ENCODE data around the gene ARNT2. TPM values are rescaled to one million over a fixed set of nuclear protein-coding genes. Genes with fewer than 3 reads are reported as not detected.
"Not testable (repeated sequence)": the region's sequence is repeated elsewhere in the genome, so short reads cannot be mapped to it uniquely, and the experiment has no call there.

ARNT2 gene
- total RNA-seq, 4 donors from 2014 or later, result 1.8 to 5.1 (median 3.6) TPM

GRCh38 chr15:80386151-80386550, 18.0 kb upstream of the ARNT2 start:
- Histone ChIP-seq H3K4me3 (no peak overlapping the region), H3K36me3 (no peaks in the 10 kb centered on the region), H3K4me1 (no peaks in the 10 kb centered on the region), H3K27me3 (peaks cover 5% of the 10 kb centered on the region), H3K9me3 (no peaks in the 10 kb centered on the region), H3K27ac (no peak overlapping the region)
- no peak for TF ChIP-seq POLR2A (IDR thresholded peaks at IDR 0.05)
- no peak for TF ChIP-seq EP300 (IDR thresholded peaks at IDR 0.05)
- no peak for TF ChIP-seq CTCF (IDR thresholded peaks at IDR 0.05)
- TF ChIP-seq POLR2AphosphoS5 (IDR thresholded peaks at IDR 0.05), result no peak
- DNase-seq (ENCODE audit: low spot score in 2 of 2), result no peak
- WGBS, result 88% methylated on average over 1 of the region's 1 CpG

- H3K9me3 ChIP-seq, result no peaks in the 10 kb centered on the region
- peaks cover 5% of the 10 kb centered on the region for H3K27me3 ChIP-seq
- no peak for TF ChIP-seq CTCF (IDR thresholded peaks at IDR 0.05)
- TF ChIP-seq EP300 (IDR thresholded peaks at IDR 0.05), result no peak
- no peak for TF ChIP-seq POLR2AphosphoS5 (IDR thresholded peaks at IDR 0.05)
- no peak for TF ChIP-seq POLR2A (IDR thresholded peaks at IDR 0.05)
- no peak for DNase-seq (ENCODE audit: low spot score in 2 of 2)
- no peak overlapping the region for H3K4me3 ChIP-seq
- H3K27ac ChIP-seq, result no peak overlapping the region
- 84% methylated on average over 3 of the region's 3 CpGs for WGBS
- no peaks in the 10 kb centered on the region for H3K36me3 ChIP-seq
- H3K4me1 ChIP-seq, result no peaks in the 10 kb centered on the region
These were observed 15.9 kb upstream of the ARNT2 start for GRCh38 chr15:80388326-80388725.

- Histone ChIP-seq H3K27me3 (peaks cover 5% of the 10 kb centered on the region), H3K27ac (no peak overlapping the region), H3K4me3 (no peak overlapping the region), H3K9me3 (no peaks in the 10 kb centered on the region), H3K36me3 (no peaks in the 10 kb centered on the region), H3K4me1 (no peaks in the 10 kb centered on the region)
- DNase-seq (ENCODE audit: low spot score in 2 of 2), result no peak
- TF ChIP-seq POLR2A (IDR thresholded peaks at IDR 0.05) (no peak), CTCF (IDR thresholded peaks at IDR 0.05) (no peak), POLR2AphosphoS5 (IDR thresholded peaks at IDR 0.05) (no peak), EP300 (IDR thresholded peaks at IDR 0.05) (no peak)
- WGBS, result 59% methylated on average over 1 of the region's 1 CpG
These were observed 14.8 kb upstream of the ARNT2 start for GRCh38 chr15:80389370-80389769.

GRCh38 chr15:80390942-80391341, 13.2 kb upstream of the ARNT2 start:
- H3K27me3 ChIP-seq, result peaks cover 13% of the 10 kb centered on the region
- not testable (repeated sequence) for H3K9me3 ChIP-seq; H3K36me3 ChIP-seq; H3K27ac ChIP-seq; H3K4me1 ChIP-seq; H3K4me3 ChIP-seq; DNase-seq (ENCODE audit: low spot score in 2 of 2)
- WGBS, result 100% methylated on average over 1 of the region's 1 CpG

GRCh38 chr15:80395616-80396015, 8.6 kb upstream of the ARNT2 start:
- Histone ChIP-seq H3K27ac (no peak overlapping the region), H3K4me1 (no peaks in the 10 kb centered on the region), H3K36me3 (no peaks in the 10 kb centered on the region), H3K27me3 (peaks cover 30% of the 10 kb centered on the region), H3K4me3 (no peak overlapping the region), H3K9me3 (no peaks in the 10 kb centered on the region)
- TF ChIP-seq CTCF (IDR thresholded peaks at IDR 0.05) (no peak), POLR2A (IDR thresholded peaks at IDR 0.05) (no peak), POLR2AphosphoS5 (IDR thresholded peaks at IDR 0.05) (no peak), EP300 (IDR thresholded peaks at IDR 0.05) (no peak)
- WGBS, result 68% methylated on average over 3 of the region's 3 CpGs
- DNase-seq (ENCODE audit: low spot score in 2 of 2), result no peak

- Histone ChIP-seq H3K27ac (no peak overlapping the region), H3K4me1 (no peaks in the 10 kb centered on the region), H3K9me3 (no peaks in the 10 kb centered on the region), H3K27me3 (peaks cover 30% of the 10 kb centered on the region), H3K36me3 (no peaks in the 10 kb centered on the region), H3K4me3 (no peak overlapping the region)
- 85% methylated on average over 7 of the region's 7 CpGs for WGBS
- no peak for DNase-seq (ENCODE audit: low spot score in 2 of 2)
- TF ChIP-seq POLR2AphosphoS5 (IDR thresholded peaks at IDR 0.05) (no peak), EP300 (IDR thresholded peaks at IDR 0.05) (no peak), POLR2A (IDR thresholded peaks at IDR 0.05) (no peak), CTCF (IDR thresholded peaks at IDR 0.05) (no peak)
These were observed 8.1 kb upstream of the ARNT2 start for GRCh38 chr15:80396096-80396495.
